ENCODE results near the gene PPP1R12C.
A peak's percentile ranks its signal among the peaks of the same experiment; 100 is the strongest.
"Not testable (repeated sequence)": the region's sequence is repeated elsewhere in the genome, so short reads cannot be mapped to it uniquely, and the experiment has no call there.

Gene PPP1R12C

DNA sequence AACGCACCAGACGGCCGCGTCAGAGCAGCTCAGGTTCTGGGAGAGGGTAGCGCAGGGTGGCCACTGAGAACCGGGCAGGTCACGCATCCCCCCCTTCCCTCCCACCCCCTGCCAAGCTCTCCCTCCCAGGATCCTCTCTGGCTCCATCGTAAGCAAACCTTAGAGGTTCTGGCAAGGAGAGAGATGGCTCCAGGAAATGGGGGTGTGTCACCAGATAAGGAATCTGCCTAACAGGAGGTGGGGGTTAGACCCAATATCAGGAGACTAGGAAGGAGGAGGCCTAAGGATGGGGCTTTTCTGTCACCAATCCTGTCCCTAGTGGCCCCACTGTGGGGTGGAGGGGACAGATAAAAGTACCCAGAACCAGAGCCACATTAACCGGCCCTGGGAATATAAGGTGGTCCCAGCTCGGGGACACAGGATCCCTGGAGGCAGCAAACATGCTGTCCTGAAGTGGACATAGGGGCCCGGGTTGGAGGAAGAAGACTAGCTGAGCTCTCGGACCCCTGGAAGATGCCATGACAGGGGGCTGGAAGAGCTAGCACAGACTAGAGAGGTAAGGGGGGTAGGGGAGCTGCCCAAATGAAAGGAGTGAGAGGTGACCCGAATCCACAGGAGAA lies 1.9 kb downstream of the PPP1R12C start:
- Histone ChIP-seq H3K4me1 (ENCODE audit: insufficient read depth, low read length) (peaks cover 52% of the 10 kb centered on the region), H3K36me3 (ENCODE audit: insufficient read depth, low read length) (peaks cover under 1% of the 10 kb centered on the region), H3K9ac (ENCODE audit: low read length) (peak overlapping the region; percentile 91), H3K27me3 (ENCODE audit: control insufficient read depth in 1 of 2, insufficient read depth in 2 of 2, low read length in 2 of 2) (no peaks in the 10 kb centered on the region), H3K4me3 (ENCODE audit: low read depth in 1 of 2, low read length in 2 of 2) (peak overlapping the region; percentile 78 to 89), H3K27ac (ENCODE audit: low read depth, low read length) (peak overlapping the region; percentile 99), H3K9me3 (ENCODE audit: low read length) (no peaks in the 10 kb centered on the region)

DNA sequence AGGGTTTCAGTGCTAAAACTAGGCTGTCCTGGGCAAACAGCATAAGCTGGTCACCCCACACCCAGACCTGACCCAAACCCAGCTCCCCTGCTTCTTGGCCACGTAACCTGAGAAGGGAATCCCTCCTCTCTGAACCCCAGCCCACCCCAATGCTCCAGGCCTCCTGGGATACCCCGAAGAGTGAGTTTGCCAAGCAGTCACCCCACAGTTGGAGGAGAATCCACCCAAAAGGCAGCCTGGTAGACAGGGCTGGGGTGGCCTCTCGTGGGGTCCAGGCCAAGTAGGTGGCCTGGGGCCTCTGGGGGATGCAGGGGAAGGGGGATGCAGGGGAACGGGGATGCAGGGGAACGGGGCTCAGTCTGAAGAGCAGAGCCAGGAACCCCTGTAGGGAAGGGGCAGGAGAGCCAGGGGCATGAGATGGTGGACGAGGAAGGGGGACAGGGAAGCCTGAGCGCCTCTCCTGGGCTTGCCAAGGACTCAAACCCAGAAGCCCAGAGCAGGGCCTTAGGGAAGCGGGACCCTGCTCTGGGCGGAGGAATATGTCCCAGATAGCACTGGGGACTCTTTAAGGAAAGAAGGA lies 2.8 kb downstream of the PPP1R12C start:
- H3K9ac ChIP-seq (ENCODE audit: low read length): peak overlapping the region; percentile 84
- H3K36me3 ChIP-seq (ENCODE audit: insufficient read depth, low read length): peaks cover 9% of the 10 kb centered on the region
- no peaks in the 10 kb centered on the region for H3K9me3 ChIP-seq (ENCODE audit: low read length)
- H3K4me3 ChIP-seq (ENCODE audit: low read depth in 1 of 2, low read length in 2 of 2): peak overlapping the region; percentile 78 to 89
- H3K4me1 ChIP-seq (ENCODE audit: insufficient read depth, low read length): peaks cover 52% of the 10 kb centered on the region
- H3K27ac ChIP-seq (ENCODE audit: low read depth, low read length): peak overlapping the region; percentile 99
- no peaks in the 10 kb centered on the region for H3K27me3 ChIP-seq (ENCODE audit: control insufficient read depth in 1 of 2, insufficient read depth in 2 of 2, low read length in 2 of 2)

DNA sequence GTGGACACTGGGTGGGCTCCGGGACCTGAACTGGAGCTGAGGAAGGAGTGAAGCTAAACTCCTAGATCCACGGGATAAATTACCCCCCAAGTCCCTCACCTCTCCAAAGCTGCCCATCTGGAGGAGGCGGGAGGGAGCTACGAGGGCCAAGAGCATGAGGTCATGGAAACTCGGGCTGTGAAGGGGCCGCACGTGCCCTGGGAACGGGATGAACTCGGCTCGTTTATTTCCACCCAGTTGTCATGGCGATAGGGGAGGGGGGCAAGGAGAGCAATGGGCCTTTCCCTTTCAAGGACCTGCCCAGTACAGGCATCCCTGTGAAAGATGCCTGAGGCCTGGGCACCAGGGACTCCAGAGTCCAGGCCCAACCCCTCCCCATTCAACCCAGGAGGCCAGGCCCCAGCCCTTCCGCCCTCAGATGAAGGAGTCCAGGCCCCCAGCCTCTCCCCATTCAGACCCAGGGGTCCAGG lies 3.8 kb downstream of the PPP1R12C start:
- Histone ChIP-seq H3K27me3 (ENCODE audit: control insufficient read depth in 1 of 2, insufficient read depth in 2 of 2, low read length in 2 of 2) (no peaks in the 10 kb centered on the region), H3K9me3 (ENCODE audit: low read length) (no peaks in the 10 kb centered on the region), H3K4me3 (ENCODE audit: low read depth in 1 of 2, low read length in 2 of 2) (peak overlapping the region in 1 of 2 donors; percentile 45), H3K9ac (ENCODE audit: low read length) (peak overlapping the region; percentile 90), H3K36me3 (ENCODE audit: insufficient read depth, low read length) (peaks cover 20% of the 10 kb centered on the region), H3K27ac (ENCODE audit: low read depth, low read length) (peak overlapping the region; percentile 99), H3K4me1 (ENCODE audit: insufficient read depth, low read length) (peaks cover 50% of the 10 kb centered on the region)

DNA sequence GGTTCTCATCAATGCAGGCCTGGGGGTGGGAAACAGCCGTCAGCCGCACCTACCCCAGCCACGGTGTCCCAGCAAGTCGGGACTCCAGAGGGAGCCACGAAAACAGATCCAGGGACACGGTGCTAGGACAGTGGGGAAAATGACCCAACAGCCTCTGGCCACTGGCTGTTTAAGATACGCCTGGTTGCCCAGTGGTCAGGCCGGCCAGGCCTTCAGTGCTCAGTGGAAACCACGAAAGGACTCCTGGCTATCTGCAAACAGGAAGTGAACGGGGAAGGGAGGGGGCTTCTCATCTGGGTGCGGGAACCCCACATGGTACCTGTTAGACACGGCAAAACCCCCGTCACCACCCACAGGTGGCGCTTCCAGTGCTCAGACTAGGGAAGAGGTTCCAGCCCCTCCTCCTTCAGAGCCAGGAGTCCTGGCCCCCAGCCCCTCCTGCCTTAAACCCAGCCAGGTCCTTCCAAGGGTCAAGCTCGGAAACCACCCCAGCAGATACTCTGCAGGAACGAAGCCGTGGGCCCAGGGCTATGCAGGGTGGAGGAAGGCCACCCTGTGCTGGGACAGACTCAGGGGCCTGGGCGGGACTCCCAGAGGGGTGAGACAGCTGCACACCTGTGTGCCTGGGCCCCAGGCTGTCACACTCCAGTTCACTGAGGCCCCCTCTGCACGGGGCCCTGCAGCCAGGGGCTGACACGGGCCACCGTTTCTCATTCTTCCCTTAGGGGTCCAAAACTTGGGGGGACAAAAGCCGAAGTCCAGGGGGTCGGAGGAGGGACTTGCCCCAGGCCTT lies 4.5 kb downstream of the PPP1R12C start:
- Histone ChIP-seq H3K4me1 (ENCODE audit: insufficient read depth, low read length) (peaks cover 44% of the 10 kb centered on the region), H3K27me3 (ENCODE audit: control insufficient read depth in 1 of 2, insufficient read depth in 2 of 2, low read length in 2 of 2) (no peaks in the 10 kb centered on the region), H3K27ac (ENCODE audit: low read depth, low read length) (peak overlapping the region; percentile 94), H3K36me3 (ENCODE audit: insufficient read depth, low read length) (peaks cover 20% of the 10 kb centered on the region), H3K4me3 (ENCODE audit: low read depth in 1 of 2, low read length in 2 of 2) (peak overlapping the region in 1 of 2 donors; percentile 45), H3K9me3 (ENCODE audit: low read length) (no peaks in the 10 kb centered on the region), H3K9ac (ENCODE audit: low read length) (peak overlapping the region; percentile 90)

DNA sequence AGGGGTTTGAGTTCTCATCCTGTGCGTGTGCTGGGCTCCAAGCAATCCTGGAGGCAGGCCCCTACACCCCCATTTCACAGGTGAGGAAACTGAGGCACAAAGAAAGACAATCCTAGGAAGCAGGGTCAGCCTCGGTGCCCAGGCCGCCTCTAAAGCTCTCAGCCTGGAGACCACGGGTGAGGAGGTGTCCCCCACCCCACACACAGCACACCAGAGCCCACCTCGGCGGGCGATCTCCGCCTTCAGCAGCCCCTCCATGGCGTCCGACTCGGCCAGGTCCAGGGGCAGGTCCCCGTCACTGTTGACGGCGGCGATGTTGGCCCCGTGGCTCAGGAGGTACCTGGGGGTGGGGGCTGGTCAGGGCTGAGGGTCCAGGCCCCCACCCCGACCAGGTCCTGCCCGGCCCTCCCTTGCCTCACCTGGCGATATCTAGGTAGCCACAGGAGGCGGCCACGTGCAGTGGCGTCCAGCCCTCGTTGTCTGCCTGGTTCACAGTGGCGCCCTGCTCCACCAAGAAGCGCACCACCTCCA lies 5.1 kb downstream of the PPP1R12C start:
- H3K27me3 ChIP-seq (ENCODE audit: control insufficient read depth in 1 of 2, insufficient read depth in 2 of 2, low read length in 2 of 2): no peaks in the 10 kb centered on the region
- peaks cover 44% of the 10 kb centered on the region for H3K4me1 ChIP-seq (ENCODE audit: insufficient read depth, low read length)
- peak overlapping the region; percentile 90 for H3K9ac ChIP-seq (ENCODE audit: low read length)
- H3K36me3 ChIP-seq (ENCODE audit: insufficient read depth, low read length): peaks cover 20% of the 10 kb centered on the region
- peak overlapping the region; percentile 94 for H3K27ac ChIP-seq (ENCODE audit: low read depth, low read length)
- no peaks in the 10 kb centered on the region for H3K9me3 ChIP-seq (ENCODE audit: low read length)
- peak overlapping the region in 1 of 2 donors; percentile 45 for H3K4me3 ChIP-seq (ENCODE audit: low read depth in 1 of 2, low read length in 2 of 2)

DNA sequence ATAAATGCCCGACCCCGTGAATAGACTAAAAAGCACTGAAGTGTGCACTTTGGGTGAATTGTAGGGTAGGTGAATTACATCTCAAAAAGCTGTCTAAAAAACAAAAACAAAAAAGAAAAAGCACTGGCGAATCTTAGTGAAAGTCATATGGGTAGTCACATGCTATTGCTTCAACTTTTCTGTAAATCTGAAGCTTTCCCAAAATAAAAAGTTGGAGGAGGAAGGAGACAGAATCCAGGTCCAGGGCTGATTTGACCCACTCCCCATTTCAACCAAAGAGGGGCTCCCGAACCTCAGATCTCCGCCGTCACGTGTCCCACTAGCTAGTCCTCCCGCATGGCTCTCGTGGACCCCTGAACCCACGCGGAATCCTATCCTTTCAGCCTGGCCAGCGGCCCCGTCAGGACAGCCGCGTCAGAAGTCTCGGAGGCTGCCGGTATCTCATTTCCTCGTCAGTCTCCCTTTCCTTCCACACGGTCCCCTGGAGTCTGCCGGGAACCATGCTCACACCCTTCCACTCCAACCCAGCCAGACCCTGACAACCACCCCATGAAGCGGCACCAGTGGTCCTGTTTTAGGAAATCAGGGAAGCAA lies 6.1 kb downstream of the PPP1R12C start:
- H3K4me3 ChIP-seq (ENCODE audit: low read depth in 1 of 2, low read length in 2 of 2): no peak overlapping the region
- peak overlapping the region; percentile 94 for H3K27ac ChIP-seq (ENCODE audit: low read depth, low read length)
- H3K27me3 ChIP-seq (ENCODE audit: control insufficient read depth in 1 of 2, insufficient read depth in 2 of 2, low read length in 2 of 2): no peaks in the 10 kb centered on the region
- H3K4me1 ChIP-seq (ENCODE audit: insufficient read depth, low read length): peaks cover 44% of the 10 kb centered on the region
- peaks cover 28% of the 10 kb centered on the region for H3K36me3 ChIP-seq (ENCODE audit: insufficient read depth, low read length)
- no peaks in the 10 kb centered on the region for H3K9me3 ChIP-seq (ENCODE audit: low read length)
- H3K9ac ChIP-seq (ENCODE audit: low read length): peak overlapping the region; percentile 13

DNA sequence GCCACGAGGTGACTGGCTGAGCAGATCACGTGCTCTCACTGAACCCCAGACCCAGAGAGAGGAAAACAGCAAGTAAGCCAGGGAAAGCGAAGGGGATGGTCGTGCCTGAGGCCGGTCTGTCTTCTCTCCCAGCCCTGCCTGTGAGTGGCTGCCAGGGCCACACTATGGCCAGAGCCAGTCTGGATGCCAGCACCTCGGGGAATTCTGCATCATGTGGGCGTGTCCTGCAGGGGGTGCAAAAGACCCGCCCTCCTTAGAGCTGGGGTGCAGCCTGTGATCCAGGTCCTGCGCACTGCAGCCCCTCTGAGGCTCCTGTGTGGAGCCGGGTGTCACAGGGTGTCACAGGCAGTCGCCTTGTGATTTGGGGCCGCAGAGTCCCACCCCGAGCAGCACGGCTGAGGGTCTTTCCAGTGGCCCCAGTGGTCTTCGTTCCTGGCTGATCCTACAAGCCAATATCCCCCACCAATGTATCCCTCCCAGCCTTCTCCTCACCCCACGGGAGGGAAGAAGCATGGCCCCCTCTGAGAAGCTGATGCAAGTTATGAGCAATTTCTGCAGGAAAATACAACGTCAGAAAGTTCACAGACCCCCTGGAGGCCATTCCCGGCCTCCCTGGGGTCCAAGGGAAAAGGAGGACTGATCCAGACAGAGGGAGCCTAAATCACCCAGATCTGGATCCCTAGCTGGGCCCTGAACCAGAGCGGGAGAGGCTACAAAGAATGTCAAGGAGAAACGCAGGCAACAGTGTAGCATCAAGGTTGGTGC lies 7.7 kb downstream of the PPP1R12C start:
- Histone ChIP-seq H3K27me3 (ENCODE audit: control insufficient read depth in 1 of 2, insufficient read depth in 2 of 2, low read length in 2 of 2) (no peaks in the 10 kb centered on the region), H3K4me3 (ENCODE audit: low read depth in 1 of 2, low read length in 2 of 2) (no peak overlapping the region), H3K36me3 (ENCODE audit: insufficient read depth, low read length) (peaks cover 32% of the 10 kb centered on the region), H3K9ac (ENCODE audit: low read length) (no peak overlapping the region), H3K27ac (ENCODE audit: low read depth, low read length) (peak overlapping the region; percentile 27), H3K9me3 (ENCODE audit: low read length) (no peaks in the 10 kb centered on the region), H3K4me1 (ENCODE audit: insufficient read depth, low read length) (peaks cover 31% of the 10 kb centered on the region)

DNA sequence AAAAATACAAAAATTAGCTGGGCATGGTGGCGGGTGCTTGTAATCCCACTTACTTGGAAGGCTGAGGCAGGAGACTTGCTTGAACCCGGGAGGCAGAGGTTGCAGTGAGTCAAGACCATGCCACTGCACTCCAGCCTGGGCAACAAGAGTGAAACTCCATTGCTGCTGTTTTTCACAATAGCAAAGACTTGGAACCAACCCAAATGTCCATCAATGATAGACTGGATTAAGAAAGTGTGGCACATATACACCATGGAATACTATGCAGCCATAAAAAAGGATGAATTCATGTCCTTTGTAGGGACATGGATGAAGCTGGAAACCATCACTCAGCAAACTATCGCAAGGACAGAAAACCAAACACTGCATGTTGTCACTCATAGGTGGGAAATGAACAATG lies 10.2 kb downstream of the PPP1R12C start:
- not testable (repeated sequence) for H3K9ac ChIP-seq (ENCODE audit: low read length); H3K4me1 ChIP-seq (ENCODE audit: insufficient read depth, low read length); H3K27me3 ChIP-seq (ENCODE audit: control insufficient read depth in 1 of 2, insufficient read depth in 2 of 2, low read length in 2 of 2); H3K4me3 ChIP-seq (ENCODE audit: low read depth in 1 of 2, low read length in 2 of 2); H3K27ac ChIP-seq (ENCODE audit: low read depth, low read length); H3K9me3 ChIP-seq (ENCODE audit: low read length)
- H3K36me3 ChIP-seq (ENCODE audit: insufficient read depth, low read length): peaks cover 47% of the 10 kb centered on the region

DNA sequence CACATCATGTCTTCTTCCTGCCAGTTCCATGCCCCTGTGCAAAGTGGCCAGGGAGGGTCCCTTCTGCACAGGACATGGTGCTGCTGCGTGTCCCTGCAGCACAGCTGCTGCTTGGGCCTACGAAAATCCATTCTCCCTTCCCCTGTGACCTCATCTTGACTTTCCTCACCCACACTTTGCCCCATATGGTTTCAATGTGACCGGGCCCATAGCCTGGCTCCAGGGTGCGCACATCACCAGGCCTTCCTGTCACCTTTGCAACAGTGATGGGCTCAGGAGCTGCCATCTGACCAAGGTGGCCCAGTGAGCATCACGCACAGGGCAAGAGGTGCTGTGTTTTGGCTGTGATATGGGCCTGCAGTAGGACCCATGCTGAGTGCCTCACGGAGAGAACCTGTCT lies 10.8 kb downstream of the PPP1R12C start:
- Histone ChIP-seq H3K4me3 (ENCODE audit: low read depth in 1 of 2, low read length in 2 of 2) (no peak overlapping the region), H3K27me3 (ENCODE audit: control insufficient read depth in 1 of 2, insufficient read depth in 2 of 2, low read length in 2 of 2) (no peaks in the 10 kb centered on the region), H3K4me1 (ENCODE audit: insufficient read depth, low read length) (peaks cover 4% of the 10 kb centered on the region), H3K36me3 (ENCODE audit: insufficient read depth, low read length) (peaks cover 54% of the 10 kb centered on the region), H3K27ac (ENCODE audit: low read depth, low read length) (no peak overlapping the region), H3K9ac (ENCODE audit: low read length) (no peak overlapping the region), H3K9me3 (ENCODE audit: low read length) (no peaks in the 10 kb centered on the region)

DNA sequence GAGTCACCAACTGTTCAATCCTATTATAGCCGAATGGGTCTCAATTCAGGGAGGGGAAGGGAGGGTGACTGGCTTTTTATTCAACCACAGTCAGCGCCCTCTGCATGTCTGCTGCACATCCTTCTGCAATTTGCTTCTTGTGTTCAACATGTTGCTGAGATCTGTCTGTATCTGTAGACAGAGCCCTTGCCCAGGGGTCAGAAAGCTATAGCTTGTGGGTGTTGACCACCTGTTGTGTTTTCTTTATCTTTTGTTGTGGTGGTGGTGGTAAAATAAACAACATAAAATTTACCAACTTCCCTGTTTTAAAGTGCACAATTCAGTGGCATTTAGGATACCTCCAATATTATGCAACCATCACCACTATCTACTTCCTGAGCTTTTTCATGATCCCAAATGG lies 12.2 kb downstream of the PPP1R12C start:
- no peaks in the 10 kb centered on the region for H3K4me1 ChIP-seq (ENCODE audit: insufficient read depth, low read length)
- no peak overlapping the region for H3K4me3 ChIP-seq (ENCODE audit: low read depth in 1 of 2, low read length in 2 of 2)
- no peaks in the 10 kb centered on the region for H3K27me3 ChIP-seq (ENCODE audit: control insufficient read depth in 1 of 2, insufficient read depth in 2 of 2, low read length in 2 of 2)
- H3K9me3 ChIP-seq (ENCODE audit: low read length): no peaks in the 10 kb centered on the region
- H3K27ac ChIP-seq (ENCODE audit: low read depth, low read length): no peak overlapping the region
- H3K9ac ChIP-seq (ENCODE audit: low read length): no peak overlapping the region
- peaks cover 61% of the 10 kb centered on the region for H3K36me3 ChIP-seq (ENCODE audit: insufficient read depth, low read length)

All from muscle layer of colon (tissue), 2 donors.